GM12878 (cell line): Measurements from ENCODE around the gene TTLL6. TPM values are rescaled to one million over a fixed set of nuclear protein-coding genes. Genes with fewer than 3 reads are reported as not detected.

ENCODE experiments used
- ATAC-seq: fragments of 200-7000 bp; cut with Tn5 transposase; 3 replicates; pipeline ENCODE4 v1.9.1; 2020; ENCODE audit warnings: mild to moderate bottlenecking, moderate library complexity
- BruUV-seq: library from RNA; stranded (reverse); fragments of 400-500 nt; replicated peaks from 2 replicates; lab custom pipeline; 2021; lab: Mats Ljungman, UMichigan
- CTCF ChIA-PET: fragments of 300-600 bp; sonication (Branson Sonifier 250); formaldehyde crosslinking; extraction: SDS; loops from one replicate; lab custom pipeline; 2021; ENCODE audit warnings: inconsistent platforms; lab: Yijun Ruan, JAX
- POLR2A ChIA-PET: fragments of 350-600 bp; formaldehyde crosslinking; extraction: SDS; loops from one replicate; lab custom pipeline; 2021; ENCODE audit warnings: inconsistent platforms; lab: Charles Lee
- RAD21 ChIA-PET: fragments of 300-600 bp; sonication (Branson Sonifier 250); formaldehyde crosslinking; loops from one replicate; lab custom pipeline; 2023; ENCODE audit warnings: antibody characterized with exemption; ENCODE audit not compliant: unreplicated experiment; lab: Charles Lee
- SMC1A ChIA-PET: fragments of 300-600 bp; sonication (Branson Sonifier 250); formaldehyde crosslinking; loops from one replicate; lab custom pipeline; 2023; ENCODE audit not compliant: unreplicated experiment, uncharacterized antibody; lab: Charles Lee
- DNase-seq: peaks from one replicate; pipeline ENCODE4 v3.0.0-alpha.2; 2011; ENCODE audit warnings: low read depth, low spot score
- FAIRE-seq: peaks from 3 replicates; lab custom pipeline; 2011; peaks lifted over from hg19 to GRCh38; lab: Jason Lieb, UNC
- H2AFZ ChIP-seq: 2 replicates; pipeline ENCODE4 v1.6.0; 2011; ENCODE audit warnings: low read depth, low read length, control low read depth; ENCODE audit not compliant: control insufficient read depth
- H3K27ac ChIP-seq: 2 replicates; pipeline ENCODE4 v1.5.1; 2011; ENCODE audit warnings: control low read depth; ENCODE audit not compliant: control insufficient read depth, insufficient read depth
- H3K27me3 ChIP-seq, 2 experiments: replicated peaks in 1 of 2; 2 replicates each; pipeline versions ENCODE4 v1.6.0 to v1.6.1; 2011; ENCODE audit warnings: low read length in 1 of 2; ENCODE audit not compliant: control insufficient read depth in 2 of 2, insufficient read depth in 2 of 2
- H3K36me3 ChIP-seq, 2 experiments: 2 replicates each; pipeline ENCODE4 v1.5.1; 2011; ENCODE audit warnings: low read length in 1 of 2; ENCODE audit not compliant: control insufficient read depth in 2 of 2, insufficient read depth in 2 of 2
- H3K4me1 ChIP-seq: 2 replicates; pipeline ENCODE4 v1.6.1; 2011; ENCODE audit warnings: mild to moderate bottlenecking, low read length, moderate library complexity, mixed read lengths; ENCODE audit not compliant: control insufficient read depth, insufficient read depth
- H3K4me2 ChIP-seq: 2 replicates; pipeline ENCODE4 v1.6.0; 2011; ENCODE audit warnings: control low read depth; ENCODE audit not compliant: control insufficient read depth, insufficient read depth
- H3K4me3 ChIP-seq: fragments of 200-600 bp; sonication (generic); 2 replicates; pipeline ENCODE4 v1.5.1; 2016
- H3K79me2 ChIP-seq: 2 replicates; pipeline ENCODE4 v1.6.0; 2011; ENCODE audit warnings: low read length; ENCODE audit not compliant: control insufficient read depth, insufficient read depth
- H3K9ac ChIP-seq: 2 replicates; pipeline ENCODE4 v1.8.0; 2011; ENCODE audit warnings: low read length, control low read depth, mixed read lengths; ENCODE audit not compliant: control insufficient read depth, insufficient read depth
- H3K9me3 ChIP-seq: replicated peaks from 3 replicates; pipeline ENCODE4 v1.5.1; 2011; ENCODE audit warnings: mild to moderate bottlenecking, low read length; ENCODE audit not compliant: control insufficient read depth, insufficient read depth
- H4K20me1 ChIP-seq: 2 replicates; pipeline ENCODE4 v1.6.0; 2011; ENCODE audit not compliant: control insufficient read depth, insufficient read depth
- MYC ChIP-seq: IDR thresholded peaks from 2 replicates; pipeline ENCODE4 v1.6.1; 2011; ENCODE audit warnings: mild to moderate bottlenecking, low read length, moderate library complexity, inconsistent platforms; ENCODE audit not compliant: insufficient read depth, insufficient replicate concordance, insufficient read length, severe bottlenecking
- PRDM15 ChIP-seq: fragments of 450-650 bp; formaldehyde crosslinking; IDR thresholded peaks from 2 replicates; pipeline ENCODE4 v1.4.0; 2020; ENCODE audit warnings: mild to moderate bottlenecking, moderate library complexity
- SREBF2 ChIP-seq: IDR thresholded peaks from 2 replicates; pipeline ENCODE4 v1.6.1; 2012; ENCODE audit warnings: mild to moderate bottlenecking, low read length
- SUZ12 ChIP-seq: fragments of 200-600 bp; sonication (generic); IDR thresholded peaks from one replicate; pipeline ENCODE4 v1.6.1; 2018; ENCODE audit warnings: antibody characterized with exemption, mild to moderate bottlenecking; ENCODE audit not compliant: unreplicated experiment
- TCF12 ChIP-seq: IDR thresholded peaks from 2 replicates; pipeline ENCODE4 v1.6.1; 2011; ENCODE audit warnings: low read depth, mild to moderate bottlenecking, low read length
- YBX1 ChIP-seq: fragments of 450-650 bp; IDR thresholded peaks from 2 replicates; pipeline ENCODE4 v1.6.1; 2016; ENCODE audit warnings: antibody characterized with exemption
- ZNF687 ChIP-seq: fragments of 450-650 bp; IDR thresholded peaks from 2 replicates; pipeline ENCODE4 v1.6.1; 2017; ENCODE audit warnings: mild to moderate bottlenecking, moderate library complexity
- WGBS: methylation state at CpG from one replicate; pipeline ENCODE4 v1.1.6; 2016; ENCODE audit warnings: low lambda C conversion rate; ENCODE audit not compliant: insufficient replicate concordance, insufficient coverage; ENCODE audit errors: missing lambda C conversion rate; 5-methylcytosine and 5-hydroxymethylcytosine counted together
- in situ Hi-C: fragments of 300-500 bp; cut with MboI; formaldehyde crosslinking; loops from 9 replicates; pipeline ENCODE4 v1.14.3; 2018; ENCODE audit warnings: mixed read lengths
- intact Hi-C: fragments of 100-400 bp; cut with micrococcal nuclease; formaldehyde crosslinking; loops from one replicate; pipeline ENCODE4 v1.14.2; 2022; ENCODE audit not compliant: unreplicated experiment
- polyA plus RNA-seq, 11 experiments: library from polyadenylated mRNA; depleted of rRNA in 4 of 11; unstranded in 6 of 11; stranded (reverse) in 5 of 11; fragments of >200 nt; fragmentation: Nextera tagmentation in 4 of 11; fragmentation: Illumina TruSeq in 1 of 11; extraction: Ambion mirVana in 4 of 11; extraction: Trizol in 1 of 11; gene quantifications; 1 replicate in 1 of 11; 2 replicates in 10 of 11; pipeline versions ENCODE4 v1.2.1 to v1.2.3, GENCODE V29; 2011 to 2016; ENCODE audit warnings: inconsistent platforms in 2 of 11, missing spikeins in 2 of 11, low read depth in 1 of 11
- total RNA-seq, 4 experiments: library from RNA; depleted of rRNA in 3 of 4; stranded (reverse); fragments of >200 nt in 3 of 4; fragmentation: Illumina TruSeq in 1 of 4; extraction: Trizol in 1 of 4; gene quantifications; 2 replicates each; pipeline versions ENCODE4 v1.2.1 to v1.2.3, GENCODE V29; 2013 to 2021

TTLL6 gene
- total and polyA plus RNA-seq, 10 of the 15 experiments (the other 5 are each of a cell fraction or from before 2014, with no cell fraction given) = 0.06 to 0.36 (median 0.13) TPM; not detected in 4

GRCh38 chr17:48732688-48733629 is 84.1 kb downstream of the TTLL6 start:
- Histone ChIP-seq H3K9ac (no peak overlapping the region), H3K36me3 (no peaks in the 10 kb centered on the region), H3K4me2 (no peak overlapping the region), H3K4me1 (no peaks in the 10 kb centered on the region), H3K4me3 (no peak overlapping the region), H3K27me3 (peaks cover 16 to 34% of the 10 kb centered on the region in 2 experiments), H3K27ac (no peak overlapping the region), H4K20me1 (no peaks in the 10 kb centered on the region), H2AFZ (no peak overlapping the region), H3K9me3 (no peaks in the 10 kb centered on the region), H3K79me2 (no peaks in the 10 kb centered on the region)
- no TSS peak for BruUV-seq
- 22% methylated on average over 49 of the region's 50 CpGs for WGBS
- peak; percentile 77 for TF ChIP-seq SUZ12
- TF ChIP-seq YBX1 = no peak
- FAIRE-seq = no peak
- ChIA-PET RAD21 (no interaction called here), SMC1A (no interaction called here), CTCF (interaction anchor here (0.9 to 2.1 kb wide), 5 partner anchors 25 to 407 kb away, joined by 3 to 10 read pairs (median 4); no protein-coding TSS in a partner anchor), POLR2A (no interaction called here)
- in situ Hi-C loops = no loop called here
- intact Hi-C loops = no loop called here
- no peak for DNase-seq
- ATAC-seq = no peak

- no peak overlapping the region for H3K4me2 ChIP-seq
- peaks cover 25 to 42% of the 10 kb centered on the region in 2 experiments for H3K27me3 ChIP-seq
- H3K36me3 ChIP-seq = no peaks in the 10 kb centered on the region
- ATAC-seq = no peak
- H2AFZ ChIP-seq = no peak overlapping the region
- BruUV-seq = no TSS peak
- no peaks in the 10 kb centered on the region for H4K20me1 ChIP-seq
- ChIA-PET SMC1A (interaction anchor here (0.7 to 1.6 kb wide), 2 partner anchors 20 to 148 kb away, joined by 3 to 4 read pairs; no protein-coding TSS in a partner anchor), RAD21 (no interaction called here), POLR2A (interaction anchor here (0.6 kb wide), 2 partner anchors 58 to 536 kb away, joined by 3 to 4 read pairs; no protein-coding TSS in a partner anchor), CTCF (interaction anchor here (0.6 to 2.1 kb wide), 7 partner anchors 27 to 408 kb away, joined by 3 to 10 read pairs (median 3); no protein-coding TSS in a partner anchor)
- H3K9me3 ChIP-seq = no peaks in the 10 kb centered on the region
- intact Hi-C loops = no loop called here
- H3K27ac ChIP-seq = no peak overlapping the region
- H3K79me2 ChIP-seq = no peaks in the 10 kb centered on the region
- no peak for DNase-seq
- no peaks in the 10 kb centered on the region for H3K4me1 ChIP-seq
- FAIRE-seq = no peak
- in situ Hi-C loops = no loop called here
- H3K4me3 ChIP-seq = no peak overlapping the region
- no peak overlapping the region for H3K9ac ChIP-seq
- TF ChIP-seq ZNF687 (no peak), MYC (no peak), SREBF2 (no peak), PRDM15 (CRISPR knock-in tag) (no peak), TCF12 (no peak)
Measured at GRCh38 chr17:48731355-48731754, 85.7 kb downstream of the TTLL6 start.
